ENCODE data around the gene DSC2.

- TF ChIP-seq CTCF (conservative IDR thresholded peaks at IDR 0.05; ENCODE audit: low read depth, low read length) (no peak), EZH2 (IDR thresholded peaks at IDR 0.05; ENCODE audit: borderline replicate concordance, low read depth, low read length, poor library complexity, severe bottlenecking) (no peak)
Measured at GRCh38 chr18:31104444-31104843, 2.2 kb upstream of the DSC2 start.
